GM06990 (cell line): ENCODE measurements around the gene KREMEN2.

Experiments used
- DNase-seq: peaks from one replicate; pipeline ENCODE4 v3.0.0-alpha.2; 2011; ENCODE audit not compliant: insufficient read length; ENCODE audit errors: extremely low read depth
- H3K27me3 ChIP-seq: replicated peaks from 2 replicates; pipeline ENCODE4 v1.6.0; 2011; ENCODE audit warnings: low read length; ENCODE audit not compliant: control insufficient read depth, insufficient read depth
- H3K36me3 ChIP-seq: 2 replicates; pipeline ENCODE4 v1.5.1; 2011; ENCODE audit warnings: low read length; ENCODE audit not compliant: control insufficient read depth, insufficient read depth
- H3K4me3 ChIP-seq: replicated peaks from 2 replicates; pipeline ENCODE4 v1.5.1; 2011; ENCODE audit warnings: low read depth, mild to moderate bottlenecking, control low read depth, low read length
- CTCF ChIP-seq: IDR thresholded peaks from 2 replicates; pipeline ENCODE4 v1.5.1; 2011; ENCODE audit warnings: low read length, control low read depth, mild to moderate bottlenecking, inconsistent platforms; ENCODE audit not compliant: insufficient read depth, poor library complexity, severe bottlenecking

The KREMEN2 gene

GRCh38 chr16:3012246-3012645 lies 48.2 kb downstream of the KREMEN2 start:
- H3K4me3 ChIP-seq = no peak overlapping the region
- DNase-seq = no peak
- H3K27me3 ChIP-seq = no peaks in the 10 kb centered on the region; the same call in none of the 2 replicates
- no peak for TF ChIP-seq CTCF
- no peaks in the 10 kb centered on the region for H3K36me3 ChIP-seq

GRCh38 chr16:3012828-3013420 lies 48.8 kb downstream of the KREMEN2 start, which contains the start of gene CLDN9:
TSS of gene CLDN9 (plus strand) at chr16:3012923. CDS start at chr16:3013363, 440 bp downstream.
- Histone ChIP-seq H3K4me3 (no peak within 1 kb of the TSS), H3K36me3 (no peaks in the 10 kb centered on the region), H3K27me3 (no peaks in the 10 kb centered on the region; the same call in none of the 2 replicates)
- no peak for TF ChIP-seq CTCF
- DNase-seq = no peak

GRCh38 chr16:3013491-3013951 lies 49.4 kb downstream of the KREMEN2 start:
- no peak overlapping the region for H3K4me3 ChIP-seq
- no peaks in the 10 kb centered on the region; the same call in none of the 2 replicates for H3K27me3 ChIP-seq
- DNase-seq = no peak
- H3K36me3 ChIP-seq = no peaks in the 10 kb centered on the region
- no peak for TF ChIP-seq CTCF

GRCh38 chr16:3013998-3014690 lies 50.1 kb downstream of the KREMEN2 start:
- H3K36me3 ChIP-seq = no peaks in the 10 kb centered on the region
- no peaks in the 10 kb centered on the region; the same call in none of the 2 replicates for H3K27me3 ChIP-seq
- DNase-seq = no peak
- no peak overlapping the region for H3K4me3 ChIP-seq
- TF ChIP-seq CTCF = no peak

DNA sequence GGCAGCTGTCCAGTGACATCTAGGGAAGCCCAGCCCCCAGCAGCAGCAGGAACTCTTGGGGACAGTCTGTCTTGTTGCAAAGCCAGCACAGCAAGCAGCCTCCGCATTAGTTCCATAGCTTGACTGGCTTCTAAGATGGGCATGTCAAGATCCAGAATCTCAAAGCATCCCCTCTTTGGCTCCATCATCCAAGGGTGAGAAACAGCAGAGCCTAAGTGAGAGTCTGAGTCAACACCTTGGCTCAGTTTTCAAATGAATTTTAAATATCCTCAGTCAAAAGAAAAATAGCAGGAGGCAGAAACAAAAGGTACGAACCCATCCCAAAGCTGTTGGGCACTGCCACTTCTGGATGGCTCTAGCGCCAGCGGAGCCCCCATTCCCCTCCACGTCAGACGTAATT lies 50.9 kb downstream of the KREMEN2 start:
- H3K36me3 ChIP-seq = no peaks in the 10 kb centered on the region
- TF ChIP-seq CTCF = no peak
- DNase-seq = no peak
- H3K4me3 ChIP-seq = no peak overlapping the region
- no peaks in the 10 kb centered on the region; the same call in none of the 2 replicates for H3K27me3 ChIP-seq
